Measurements from ENCODE around the gene FAM120B.

Gene FAM120B

DNA sequence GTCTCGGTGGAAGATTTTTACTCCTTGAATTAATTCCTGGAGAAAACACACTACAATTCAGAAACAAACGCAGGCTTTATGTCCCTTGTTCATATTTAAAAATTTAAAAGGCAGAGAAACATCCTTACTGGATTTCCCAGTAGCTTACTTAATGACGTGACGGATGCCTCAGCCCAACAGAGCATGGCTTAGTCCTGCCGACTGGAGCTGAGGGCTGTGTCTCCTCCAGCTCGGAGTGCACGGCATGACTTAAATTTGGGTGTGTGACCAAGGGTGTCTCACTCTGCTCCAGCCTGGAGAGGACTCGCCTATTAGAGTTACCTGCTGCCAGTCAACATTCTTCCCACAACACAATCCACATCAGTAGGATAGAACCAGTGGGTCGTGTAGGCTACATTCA, 139.4 kb downstream of the FAM120B start:
- ATAC-seq = no peak
- TF ChIP-seq, protein P1, sequence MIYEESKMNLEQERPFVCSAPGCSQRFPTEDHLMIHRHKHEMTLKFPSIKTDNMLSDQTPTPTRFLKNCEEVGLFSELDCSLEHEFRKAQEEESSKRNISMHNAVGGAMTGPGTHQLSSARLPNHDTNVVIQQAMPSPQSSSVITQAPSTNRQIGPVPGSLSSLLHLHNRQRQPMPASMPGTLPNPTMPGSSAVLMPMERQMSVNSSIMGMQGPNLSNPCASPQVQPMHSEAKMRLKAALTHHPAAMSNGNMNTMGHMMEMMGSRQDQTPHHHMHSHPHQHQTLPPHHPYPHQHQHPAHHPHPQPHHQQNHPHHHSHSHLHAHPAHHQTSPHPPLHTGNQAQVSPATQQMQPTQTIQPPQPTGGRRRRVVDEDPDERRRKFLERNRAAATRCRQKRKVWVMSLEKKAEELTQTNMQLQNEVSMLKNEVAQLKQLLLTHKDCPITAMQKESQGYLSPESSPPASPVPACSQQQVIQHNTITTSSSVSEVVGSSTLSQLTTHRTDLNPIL (CRISPR knock-in tag; IDR thresholded peaks at IDR 0.05; ENCODE audit: low read depth) = no peak
- TF ChIP-seq ZNF8 (CRISPR knock-in tag; IDR thresholded peaks at IDR 0.05) (no peak), SNAI2 (CRISPR knock-in tag; IDR thresholded peaks at IDR 0.05) (no peak), TCF4 (CRISPR knock-in tag; IDR thresholded peaks at IDR 0.05; ENCODE audit: borderline replicate concordance) (no peak), CSDC2 (CRISPR knock-in tag; IDR thresholded peaks at IDR 0.05) (no peak), ZFP30 (CRISPR knock-in tag; IDR thresholded peaks at IDR 0.05) (no peak), ZC3H10 (CRISPR knock-in tag; IDR thresholded peaks at IDR 0.05) (no peak)
- TF ChIP-seq, protein P2, sequence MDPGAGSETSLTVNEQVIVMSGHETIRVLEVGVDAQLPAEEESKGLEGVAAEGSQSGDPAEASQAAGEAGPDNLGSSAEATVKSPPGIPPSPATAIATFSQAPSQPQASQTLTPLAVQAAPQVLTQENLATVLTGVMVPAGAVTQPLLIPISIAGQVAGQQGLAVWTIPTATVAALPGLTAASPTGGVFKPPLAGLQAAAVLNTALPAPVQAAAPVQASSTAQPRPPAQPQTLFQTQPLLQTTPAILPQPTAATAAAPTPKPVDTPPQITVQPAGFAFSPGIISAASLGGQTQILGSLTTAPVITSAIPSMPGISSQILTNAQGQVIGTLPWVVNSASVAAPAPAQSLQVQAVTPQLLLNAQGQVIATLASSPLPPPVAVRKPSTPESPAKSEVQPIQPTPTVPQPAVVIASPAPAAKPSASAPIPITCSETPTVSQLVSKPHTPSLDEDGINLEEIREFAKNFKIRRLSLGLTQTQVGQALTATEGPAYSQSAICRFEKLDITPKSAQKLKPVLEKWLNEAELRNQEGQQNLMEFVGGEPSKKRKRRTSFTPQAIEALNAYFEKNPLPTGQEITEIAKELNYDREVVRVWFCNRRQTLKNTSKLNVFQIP (CRISPR knock-in tag; IDR thresholded peaks at IDR 0.05; ENCODE audit: borderline replicate concordance, low read depth) = no peak

DNA sequence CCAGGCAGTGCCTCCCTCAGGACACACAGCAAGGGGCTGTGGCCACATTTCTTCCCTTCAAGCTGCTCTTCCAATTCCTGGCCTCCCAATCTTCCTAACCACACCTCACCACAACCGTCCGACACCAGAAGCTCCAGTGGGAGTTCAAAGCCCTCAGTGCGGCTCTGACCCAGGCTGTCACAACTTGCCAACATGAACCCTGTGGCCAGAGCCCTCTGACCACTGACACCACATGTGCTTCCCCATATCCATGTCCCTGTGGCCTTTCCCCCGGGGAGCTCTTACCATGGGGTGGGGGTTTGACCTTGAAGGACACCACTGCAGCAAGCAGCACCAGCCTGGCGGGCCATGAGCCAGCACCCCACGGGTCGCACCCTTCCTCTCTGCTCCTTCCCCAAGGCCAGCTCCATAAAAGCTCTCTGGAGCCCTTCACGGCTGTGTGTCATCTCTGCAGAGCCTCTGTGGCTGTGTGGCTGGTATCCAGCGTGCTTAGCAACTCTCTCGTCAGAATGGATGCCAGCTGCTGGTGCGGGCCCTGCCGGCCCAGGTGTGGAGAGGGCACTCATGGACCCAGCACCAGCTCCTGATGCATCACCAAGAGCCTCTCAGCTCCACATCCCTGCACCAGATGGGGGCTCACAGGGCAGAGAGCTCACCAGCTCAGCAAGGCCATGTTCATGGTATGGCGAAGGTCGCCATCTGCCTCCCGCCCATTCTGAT, 140.4 kb downstream of the FAM120B start:
- ATAC-seq = no peak
- TF ChIP-seq ZFP3 (CRISPR knock-in tag; IDR thresholded peaks at IDR 0.05) (no peak), ZNF565 (CRISPR knock-in tag; conservative IDR thresholded peaks at IDR 0.05; ENCODE audit: low read depth) (no peak), PPARA (CRISPR knock-in tag; IDR thresholded peaks at IDR 0.05; ENCODE audit: borderline replicate concordance) (no peak), RARB (CRISPR knock-in tag; IDR thresholded peaks at IDR 0.05) (no peak), ARNTL (CRISPR knock-in tag; IDR thresholded peaks at IDR 0.05; ENCODE audit: borderline replicate concordance, low read depth) (no peak)

DNA sequence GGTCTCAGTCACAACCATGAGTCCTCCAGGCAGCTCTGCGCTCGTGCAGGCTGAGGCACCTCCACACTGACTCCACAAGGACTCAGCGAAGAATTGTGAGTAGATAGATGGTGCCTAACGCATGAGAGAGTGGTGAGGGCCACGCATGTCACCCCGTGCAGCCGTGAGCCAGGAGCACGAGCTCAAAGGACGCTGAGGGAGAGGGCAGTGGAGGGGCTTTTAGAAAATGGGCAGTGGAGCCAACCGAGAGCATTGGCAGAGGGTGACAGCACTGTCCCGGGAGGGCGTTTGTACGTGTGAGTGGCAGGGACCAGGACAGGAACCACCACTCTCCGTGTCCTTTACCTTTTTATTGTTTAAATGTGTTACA, 141.0 kb downstream of the FAM120B start:
- no peak for ATAC-seq

DNA sequence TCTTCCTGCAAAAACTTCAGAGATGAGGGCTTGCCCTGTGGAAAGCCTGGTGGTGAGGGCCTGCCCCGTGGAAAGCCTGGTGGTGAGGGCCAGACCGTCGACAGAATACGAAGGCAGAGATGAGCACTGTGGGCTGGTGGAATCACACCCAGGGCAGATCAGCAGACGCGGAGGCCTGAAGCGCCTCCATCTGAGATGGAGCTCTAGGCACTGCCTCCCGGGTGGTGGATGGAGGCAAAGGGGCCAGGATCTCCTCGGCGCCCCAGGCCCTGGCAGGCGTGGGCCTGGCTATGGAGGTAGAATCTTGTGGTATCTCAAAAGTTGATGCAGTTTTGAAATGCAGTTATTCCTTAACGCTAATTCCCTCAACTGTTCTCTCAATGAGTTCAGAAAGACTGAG, 141.8 kb downstream of the FAM120B start:
- no peak for ATAC-seq

More for the DNA sequence above, 141.0 kb downstream of the FAM120B start:
- TF ChIP-seq ZFP3 (CRISPR knock-in tag; IDR thresholded peaks at IDR 0.05) = no peak
- no peak for TF ChIP-seq PPARA (CRISPR knock-in tag; IDR thresholded peaks at IDR 0.05; ENCODE audit: borderline replicate concordance)
- TF ChIP-seq ARNTL (CRISPR knock-in tag; IDR thresholded peaks at IDR 0.05; ENCODE audit: borderline replicate concordance, low read depth) = no peak
- TF ChIP-seq, protein P3, sequence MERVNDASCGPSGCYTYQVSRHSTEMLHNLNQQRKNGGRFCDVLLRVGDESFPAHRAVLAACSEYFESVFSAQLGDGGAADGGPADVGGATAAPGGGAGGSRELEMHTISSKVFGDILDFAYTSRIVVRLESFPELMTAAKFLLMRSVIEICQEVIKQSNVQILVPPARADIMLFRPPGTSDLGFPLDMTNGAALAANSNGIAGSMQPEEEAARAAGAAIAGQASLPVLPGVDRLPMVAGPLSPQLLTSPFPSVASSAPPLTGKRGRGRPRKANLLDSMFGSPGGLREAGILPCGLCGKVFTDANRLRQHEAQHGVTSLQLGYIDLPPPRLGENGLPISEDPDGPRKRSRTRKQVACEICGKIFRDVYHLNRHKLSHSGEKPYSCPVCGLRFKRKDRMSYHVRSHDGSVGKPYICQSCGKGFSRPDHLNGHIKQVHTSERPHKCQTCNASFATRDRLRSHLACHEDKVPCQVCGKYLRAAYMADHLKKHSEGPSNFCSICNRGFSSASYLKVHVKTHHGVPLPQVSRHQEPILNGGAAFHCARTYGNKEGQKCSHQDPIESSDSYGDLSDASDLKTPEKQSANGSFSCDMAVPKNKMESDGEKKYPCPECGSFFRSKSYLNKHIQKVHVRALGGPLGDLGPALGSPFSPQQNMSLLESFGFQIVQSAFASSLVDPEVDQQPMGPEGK (CRISPR knock-in tag; IDR thresholded peaks at IDR 0.05; ENCODE audit: borderline replicate concordance) = no peak
- no peak for TF ChIP-seq BACH2 (CRISPR knock-in tag; IDR thresholded peaks at IDR 0.05; ENCODE audit: borderline replicate concordance)
- TF ChIP-seq RARB (CRISPR knock-in tag; IDR thresholded peaks at IDR 0.05) = no peak
- TF ChIP-seq, protein P2 (CRISPR knock-in tag; IDR thresholded peaks at IDR 0.05; ENCODE audit: borderline replicate concordance, low read depth) = no peak
- no peak for TF ChIP-seq ISL1 (CRISPR knock-in tag; IDR thresholded peaks at IDR 0.05)
- no peak for TF ChIP-seq ZNF565 (CRISPR knock-in tag; conservative IDR thresholded peaks at IDR 0.05; ENCODE audit: low read depth)
- no peak for TF ChIP-seq ZNF70 (CRISPR knock-in tag; IDR thresholded peaks at IDR 0.05)

More for the DNA sequence above, 141.8 kb downstream of the FAM120B start:
- no peak for TF ChIP-seq OSR1 (CRISPR knock-in tag; IDR thresholded peaks at IDR 0.05)
- TF ChIP-seq ISL1 (CRISPR knock-in tag; IDR thresholded peaks at IDR 0.05) = no peak
- TF ChIP-seq ZNF70 (CRISPR knock-in tag; IDR thresholded peaks at IDR 0.05) = no peak
- no peak for TF ChIP-seq ZC3H10 (CRISPR knock-in tag; IDR thresholded peaks at IDR 0.05)
- TF ChIP-seq, protein P1 (CRISPR knock-in tag; IDR thresholded peaks at IDR 0.05; ENCODE audit: low read depth) = no peak
- TF ChIP-seq SNAI2 (CRISPR knock-in tag; IDR thresholded peaks at IDR 0.05) = no peak
